Measurements from ENCODE around the gene RPS6KA5.

Gene RPS6KA5

GRCh38 chr14:91065266-91065665 is 4.8 kb upstream of the RPS6KA5 start:
- no peak for DNase-seq (ENCODE audit: low read depth)
- no peak for TF ChIP-seq CTCF (IDR thresholded peaks at IDR 0.05; ENCODE audit: insufficient read depth, low read depth, low read length, missing control alignments)
- no peak overlapping the region for H3K4me3 ChIP-seq (ENCODE audit: low read length)

DNA sequence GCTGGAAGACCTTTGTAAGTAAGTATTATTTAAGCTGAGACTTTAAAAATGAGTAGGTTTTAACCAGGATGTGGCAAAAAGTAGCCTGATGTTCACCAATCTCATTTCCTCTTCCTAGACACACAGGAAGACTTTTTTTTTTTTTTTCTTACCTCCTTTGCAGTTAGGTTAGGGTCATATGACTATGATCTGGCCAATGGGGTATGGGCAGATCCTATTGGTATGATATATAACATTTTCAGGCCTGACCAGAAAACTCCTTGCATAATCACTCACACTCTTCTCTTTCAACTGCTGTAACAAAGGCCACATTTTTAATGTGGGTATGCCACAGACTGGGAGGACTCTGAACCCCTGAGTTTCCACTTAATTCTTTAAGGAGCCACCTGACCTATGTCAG is 2.7 kb upstream of the RPS6KA5 start:
- H3K4me3 ChIP-seq (ENCODE audit: low read length), result no peak overlapping the region
- peak; percentile 30 for DNase-seq (ENCODE audit: low read depth)
- TF ChIP-seq CTCF (IDR thresholded peaks at IDR 0.05; ENCODE audit: insufficient read depth, low read depth, low read length, missing control alignments), result no peak

GRCh38 chr14:91062600-91062999 is 2.2 kb upstream of the RPS6KA5 start:
- no peak for TF ChIP-seq CTCF (IDR thresholded peaks at IDR 0.05; ENCODE audit: insufficient read depth, low read depth, low read length, missing control alignments)
- peak; percentile 27 for DNase-seq (ENCODE audit: low read depth)
- no peak overlapping the region for H3K4me3 ChIP-seq (ENCODE audit: low read length)

DNA sequence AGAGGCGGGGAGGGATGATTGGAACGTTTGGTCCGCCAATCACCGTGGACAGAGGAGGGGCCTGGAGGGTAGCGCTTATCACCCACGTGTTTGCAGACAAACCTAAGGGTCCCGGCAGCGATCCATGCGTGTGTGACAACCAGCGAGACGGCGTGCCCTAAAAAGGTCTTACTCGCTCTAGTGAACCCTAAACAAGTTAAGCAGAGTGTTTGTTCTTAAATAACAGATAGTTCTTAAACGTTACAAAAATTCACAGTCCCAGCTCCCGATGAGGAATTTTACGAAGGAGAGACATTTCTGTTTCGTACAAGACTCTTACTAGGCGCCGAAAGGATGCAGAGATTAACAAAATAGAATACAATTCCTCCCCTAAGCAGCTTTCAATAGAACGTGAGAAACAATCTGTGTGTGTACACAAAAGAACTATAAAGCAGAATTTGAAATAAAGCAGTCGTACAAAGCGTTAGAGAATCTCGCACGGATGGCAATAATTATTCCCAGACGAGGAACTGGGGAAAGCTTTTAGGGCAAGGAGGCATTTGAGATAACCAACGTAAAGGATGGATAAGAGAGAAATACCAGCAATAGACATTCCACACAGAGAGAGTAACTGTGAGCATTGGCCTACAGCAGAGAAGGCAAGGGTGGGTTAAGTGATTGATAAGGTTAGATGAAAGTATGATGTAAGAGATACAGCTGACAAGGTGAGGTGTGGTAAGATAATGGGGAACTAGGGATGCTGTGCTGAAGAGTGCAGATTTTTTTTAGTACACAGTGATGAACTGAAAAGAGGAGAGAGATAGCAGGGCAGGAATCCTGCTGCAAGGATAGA is 831 bp upstream of the RPS6KA5 start:
- no peak for TF ChIP-seq CTCF (IDR thresholded peaks at IDR 0.05; ENCODE audit: insufficient read depth, low read depth, low read length, missing control alignments)
- no peak for DNase-seq (ENCODE audit: low read depth)
- peak overlapping the region; percentile 58 for H3K4me3 ChIP-seq (ENCODE audit: low read length)

DNA sequence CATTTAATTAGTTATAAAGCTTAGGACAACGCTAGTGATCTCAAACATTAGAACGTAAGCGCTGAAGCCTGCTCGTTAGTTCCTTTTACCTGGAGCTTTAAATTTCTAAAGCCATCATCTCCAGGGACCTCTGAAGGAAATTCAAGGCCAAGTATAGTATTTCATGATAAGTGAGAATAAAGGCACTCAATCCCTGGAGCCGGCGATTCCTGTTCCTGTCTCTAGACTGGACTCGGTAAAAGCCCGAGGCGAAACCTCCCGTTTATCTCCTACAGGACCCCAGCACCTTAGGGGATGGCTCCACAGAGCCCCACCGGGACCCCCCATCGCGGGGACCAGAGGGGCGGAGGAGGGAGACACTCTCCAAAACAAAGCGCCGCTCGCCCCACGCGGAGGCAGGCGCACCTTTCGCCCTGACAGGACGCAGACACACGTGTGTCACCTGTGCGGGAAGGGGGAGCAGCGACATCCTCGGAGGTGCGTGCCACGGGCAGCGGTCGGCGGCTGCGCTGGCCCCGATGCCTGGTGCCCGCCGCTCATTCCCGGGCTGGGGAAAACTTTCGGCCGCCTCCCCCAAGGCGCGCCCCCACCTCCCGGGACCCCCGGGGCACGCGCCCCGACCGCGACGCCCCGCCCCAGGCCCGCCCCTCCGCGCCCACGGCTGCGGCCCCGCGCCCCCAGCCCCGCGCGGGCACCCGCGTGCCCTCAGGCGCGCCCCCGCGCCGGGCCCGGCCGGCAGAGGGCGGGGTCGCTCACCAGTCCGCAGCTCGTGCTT is 678 bp downstream of the RPS6KA5 start:
- peak; percentile 27 for DNase-seq (ENCODE audit: low read depth)
- TF ChIP-seq CTCF (IDR thresholded peaks at IDR 0.05; ENCODE audit: insufficient read depth, low read depth, low read length, missing control alignments), result no peak
- peak overlapping the region; percentile 79 for H3K4me3 ChIP-seq (ENCODE audit: low read length)

GRCh38 chr14:91058042-91058581 is 2.3 kb downstream of the RPS6KA5 start:
- DNase-seq (ENCODE audit: low read depth), result peak; percentile 58
- no peak overlapping the region for H3K4me3 ChIP-seq (ENCODE audit: low read length)
- no peak for TF ChIP-seq CTCF (IDR thresholded peaks at IDR 0.05; ENCODE audit: insufficient read depth, low read depth, low read length, missing control alignments)
